ENCODE results near the gene EPN3. TPM values are rescaled to one million over a fixed set of nuclear protein-coding genes. Genes with fewer than 3 reads are reported as not detected.

EPN3 gene
- total RNA-seq, 1 experiment from 2014 or later, result 20.5 TPM

- peaks cover 11% of the 10 kb centered on the region; the same call in 1 of the 2 replicates for H3K36me3 ChIP-seq (ENCODE audit: low read depth, low read length)
- CTCF ChIA-PET, result no interaction called here
- intact Hi-C loops (cut with micrococcal nuclease), result no loop called here
- H3K4me1 ChIP-seq (ENCODE audit: insufficient read depth, low read length), result peaks cover 25% of the 10 kb centered on the region
- TF ChIP-seq EZH2phosphoT487 (IDR thresholded peaks at IDR 0.05; ENCODE audit: borderline replicate concordance, low read length) (no peak), EZH2 (IDR thresholded peaks at IDR 0.05; ENCODE audit: low read length, unreplicated experiment) (no peak)
- TF ChIP-seq, protein P1, sequence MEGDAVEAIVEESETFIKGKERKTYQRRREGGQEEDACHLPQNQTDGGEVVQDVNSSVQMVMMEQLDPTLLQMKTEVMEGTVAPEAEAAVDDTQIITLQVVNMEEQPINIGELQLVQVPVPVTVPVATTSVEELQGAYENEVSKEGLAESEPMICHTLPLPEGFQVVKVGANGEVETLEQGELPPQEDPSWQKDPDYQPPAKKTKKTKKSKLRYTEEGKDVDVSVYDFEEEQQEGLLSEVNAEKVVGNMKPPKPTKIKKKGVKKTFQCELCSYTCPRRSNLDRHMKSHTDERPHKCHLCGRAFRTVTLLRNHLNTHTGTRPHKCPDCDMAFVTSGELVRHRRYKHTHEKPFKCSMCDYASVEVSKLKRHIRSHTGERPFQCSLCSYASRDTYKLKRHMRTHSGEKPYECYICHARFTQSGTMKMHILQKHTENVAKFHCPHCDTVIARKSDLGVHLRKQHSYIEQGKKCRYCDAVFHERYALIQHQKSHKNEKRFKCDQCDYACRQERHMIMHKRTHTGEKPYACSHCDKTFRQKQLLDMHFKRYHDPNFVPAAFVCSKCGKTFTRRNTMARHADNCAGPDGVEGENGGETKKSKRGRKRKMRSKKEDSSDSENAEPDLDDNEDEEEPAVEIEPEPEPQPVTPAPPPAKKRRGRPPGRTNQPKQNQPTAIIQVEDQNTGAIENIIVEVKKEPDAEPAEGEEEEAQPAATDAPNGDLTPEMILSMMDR (conservative IDR thresholded peaks at IDR 0.05; ENCODE audit: low read depth, low read length), result no peak
- H3K4me2 ChIP-seq (ENCODE audit: low read length), result 0 out of 2 replicates have a peak overlapping the region, but pooled peaks have one; percentile 89
- H3K9me3 ChIP-seq (ENCODE audit: low read length), result no peaks in the 10 kb centered on the region
- no peak overlapping the region for H3K4me3 ChIP-seq (ENCODE audit: low read length)
- no TSS peak for BruUV-seq (replicated peaks)
- H3K79me2 ChIP-seq (ENCODE audit: low read length), result peaks cover 9% of the 10 kb centered on the region
- H3F3A ChIP-seq (ENCODE audit: low read length, unreplicated experiment), result no peaks in the 10 kb centered on the region
- no peak overlapping the region for H3K27ac ChIP-seq (ENCODE audit: low read length)
- H3K9ac ChIP-seq (ENCODE audit: low read length), result no peak overlapping the region
- ATAC-seq (no peak), DNase-seq (no peak)
- no peaks in the 10 kb centered on the region for H4K20me1 ChIP-seq (ENCODE audit: low read length)
- no peak overlapping the region for H2AFZ ChIP-seq (ENCODE audit: low read length)
- no peaks in the 10 kb centered on the region for H3K27me3 ChIP-seq (ENCODE audit: low read length)
- POLR2A ChIA-PET (ENCODE audit: unreplicated experiment), result interaction anchor here (0.7 kb wide), 1 partner anchor 156 kb away, joined by 3 read pairs; no protein-coding TSS in a partner anchor
- H3K9me2 ChIP-seq (replicated peaks; ENCODE audit: low read length), result no peaks in the 10 kb centered on the region
These were observed 8.2 kb downstream of the EPN3 start for GRCh38 chr17:50540560-50541401.

- Histone ChIP-seq H3K27me3 (ENCODE audit: low read length) (no peaks in the 10 kb centered on the region), H3K9me2 (replicated peaks; ENCODE audit: low read length) (no peaks in the 10 kb centered on the region), H3K4me3 (ENCODE audit: low read length) (peak overlapping the region; percentile 71), H2AFZ (ENCODE audit: low read length) (peak overlapping the region; percentile 82; the same call in 1 of the 2 replicates), H4K20me1 (ENCODE audit: low read length) (no peaks in the 10 kb centered on the region), H3K4me2 (ENCODE audit: low read length) (peak overlapping the region; percentile 89), H3F3A (ENCODE audit: low read length, unreplicated experiment) (no peaks in the 10 kb centered on the region), H3K4me1 (ENCODE audit: insufficient read depth, low read length) (peaks cover 25% of the 10 kb centered on the region), H3K9ac (ENCODE audit: low read length) (peak overlapping the region; percentile 81; the same call in 1 of the 2 replicates), H3K9me3 (ENCODE audit: low read length) (no peaks in the 10 kb centered on the region), H3K79me2 (ENCODE audit: low read length) (peaks cover 3% of the 10 kb centered on the region), H3K27ac (ENCODE audit: low read length) (peak overlapping the region; percentile 84), H3K36me3 (ENCODE audit: low read depth, low read length) (peaks cover 9% of the 10 kb centered on the region; the same call in 1 of the 2 replicates)
- ATAC-seq, result no peak
- no peak for DNase-seq
- ChIA-PET CTCF (interaction anchor here (0.6 to 1.2 kb wide), 2 partner anchors 85 to 153 kb away, joined by 3 to 5 read pairs; no protein-coding TSS in a partner anchor), POLR2A (ENCODE audit: unreplicated experiment) (interaction anchor here (0.6 to 0.7 kb wide), 2 partner anchors 156 to 185 kb away, joined by 3 read pairs; no protein-coding TSS in a partner anchor)
- no peak for TF ChIP-seq EZH2phosphoT487 (IDR thresholded peaks at IDR 0.05; ENCODE audit: borderline replicate concordance, low read length)
- TF ChIP-seq EZH2 (IDR thresholded peaks at IDR 0.05; ENCODE audit: low read length, unreplicated experiment), result no peak
- TF ChIP-seq, protein P1 (conservative IDR thresholded peaks at IDR 0.05; ENCODE audit: low read depth, low read length), result no peak
- TSS peak; percentile 61 for BruUV-seq (replicated peaks)
- intact Hi-C loops (cut with micrococcal nuclease), result no loop called here
These were observed 8.8 kb downstream of the EPN3 start for GRCh38 chr17:50541402-50541715.

Measured in PC-3 (cell line).